ENCODE results near the gene RNASE8.

Gene RNASE8

GRCh38 chr14:21049271-21049673 lies 8.3 kb upstream of the RNASE8 start:
- Histone ChIP-seq H3K9me3 (ENCODE audit: low read length) (no peaks in the 10 kb centered on the region), H3K27me3 (ENCODE audit: insufficient read depth, low read length) (peaks cover 12% of the 10 kb centered on the region), H3K36me3 (ENCODE audit: insufficient read depth, low read length) (no peaks in the 10 kb centered on the region), H3K4me3 (ENCODE audit: low read length) (no peak overlapping the region), H2AFZ (ENCODE audit: low read depth, low read length) (no peak overlapping the region), H3K4me1 (ENCODE audit: insufficient read depth, low read length) (peaks cover 3% of the 10 kb centered on the region)

GRCh38 chr14:21050597-21050996 lies 7.0 kb upstream of the RNASE8 start:
- Histone ChIP-seq H3K9me3 (ENCODE audit: low read length) (no peaks in the 10 kb centered on the region), H2AFZ (ENCODE audit: low read depth, low read length) (no peak overlapping the region), H3K4me3 (ENCODE audit: low read length) (no peak overlapping the region), H3K27me3 (ENCODE audit: insufficient read depth, low read length) (peaks cover 3% of the 10 kb centered on the region), H3K36me3 (ENCODE audit: insufficient read depth, low read length) (no peaks in the 10 kb centered on the region), H3K4me1 (ENCODE audit: insufficient read depth, low read length) (peaks cover 3% of the 10 kb centered on the region)

GRCh38 chr14:21053184-21054122 lies 4.2 kb upstream of the RNASE8 start:
- Histone ChIP-seq H3K9me3 (ENCODE audit: low read length) (no peaks in the 10 kb centered on the region), H2AFZ (ENCODE audit: low read depth, low read length) (no peak overlapping the region)

GRCh38 chr14:21054123-21054767 lies 3.4 kb upstream of the RNASE8 start:
- no peaks in the 10 kb centered on the region for H3K9me3 ChIP-seq (ENCODE audit: low read length)
- H3K27me3 ChIP-seq (ENCODE audit: insufficient read depth, low read length) = no peaks in the 10 kb centered on the region
- no peak overlapping the region for H2AFZ ChIP-seq (ENCODE audit: low read depth, low read length)
- no peaks in the 10 kb centered on the region for H3K36me3 ChIP-seq (ENCODE audit: insufficient read depth, low read length)
- H3K4me3 ChIP-seq (ENCODE audit: low read length) = no peak overlapping the region
- no peaks in the 10 kb centered on the region for H3K4me1 ChIP-seq (ENCODE audit: insufficient read depth, low read length)

More at GRCh38 chr14:21053184-21054122, 4.2 kb upstream of the RNASE8 start:
- H3K4me3 ChIP-seq (ENCODE audit: low read length) = no peak overlapping the region
- H3K36me3 ChIP-seq (ENCODE audit: insufficient read depth, low read length) = no peaks in the 10 kb centered on the region
- peaks cover 3% of the 10 kb centered on the region for H3K4me1 ChIP-seq (ENCODE audit: insufficient read depth, low read length)
- no peaks in the 10 kb centered on the region for H3K27me3 ChIP-seq (ENCODE audit: insufficient read depth, low read length)

- H3K36me3 ChIP-seq (ENCODE audit: insufficient read depth, low read length) = no peaks in the 10 kb centered on the region
- H2AFZ ChIP-seq (ENCODE audit: low read depth, low read length) = no peak overlapping the region
- H3K27me3 ChIP-seq (ENCODE audit: insufficient read depth, low read length) = no peaks in the 10 kb centered on the region
- no peaks in the 10 kb centered on the region for H3K9me3 ChIP-seq (ENCODE audit: low read length)
- no peak overlapping the region for H3K4me3 ChIP-seq (ENCODE audit: low read length)
- no peaks in the 10 kb centered on the region for H3K4me1 ChIP-seq (ENCODE audit: insufficient read depth, low read length)
Measured at GRCh38 chr14:21054768-21055145, 2.9 kb upstream of the RNASE8 start.

GRCh38 chr14:21055432-21056117 lies 2.0 kb upstream of the RNASE8 start:
- no peaks in the 10 kb centered on the region for H3K27me3 ChIP-seq (ENCODE audit: insufficient read depth, low read length)
- no peak overlapping the region for H2AFZ ChIP-seq (ENCODE audit: low read depth, low read length)
- no peaks in the 10 kb centered on the region for H3K36me3 ChIP-seq (ENCODE audit: insufficient read depth, low read length)
- no peak overlapping the region for H3K4me3 ChIP-seq (ENCODE audit: low read length)
- no peaks in the 10 kb centered on the region for H3K9me3 ChIP-seq (ENCODE audit: low read length)
- no peaks in the 10 kb centered on the region for H3K4me1 ChIP-seq (ENCODE audit: insufficient read depth, low read length)

GRCh38 chr14:21056520-21057163 lies 980 bp upstream of the RNASE8 start:
- H3K36me3 ChIP-seq (ENCODE audit: insufficient read depth, low read length) = no peaks in the 10 kb centered on the region
- no peak overlapping the region for H3K4me3 ChIP-seq (ENCODE audit: low read length)
- no peaks in the 10 kb centered on the region for H3K9me3 ChIP-seq (ENCODE audit: low read length)
- H3K4me1 ChIP-seq (ENCODE audit: insufficient read depth, low read length) = no peaks in the 10 kb centered on the region
- H2AFZ ChIP-seq (ENCODE audit: low read depth, low read length) = no peak overlapping the region
- no peaks in the 10 kb centered on the region for H3K27me3 ChIP-seq (ENCODE audit: insufficient read depth, low read length)

GRCh38 chr14:21058903-21059302 lies 1.3 kb downstream of the RNASE8 start:
- H3K4me1 ChIP-seq (ENCODE audit: insufficient read depth, low read length) = peaks cover 8% of the 10 kb centered on the region
- H2AFZ ChIP-seq (ENCODE audit: low read depth, low read length) = no peak overlapping the region
- no peaks in the 10 kb centered on the region for H3K36me3 ChIP-seq (ENCODE audit: insufficient read depth, low read length)
- H3K4me3 ChIP-seq (ENCODE audit: low read length) = no peak overlapping the region
- H3K27me3 ChIP-seq (ENCODE audit: insufficient read depth, low read length) = no peaks in the 10 kb centered on the region
- no peaks in the 10 kb centered on the region for H3K9me3 ChIP-seq (ENCODE audit: low read length)

GRCh38 chr14:21059842-21060613 lies 2.4 kb downstream of the RNASE8 start:
- Histone ChIP-seq H3K4me3 (ENCODE audit: low read length) (no peak overlapping the region), H2AFZ (ENCODE audit: low read depth, low read length) (no peak overlapping the region), H3K36me3 (ENCODE audit: insufficient read depth, low read length) (no peaks in the 10 kb centered on the region), H3K9me3 (ENCODE audit: low read length) (no peaks in the 10 kb centered on the region), H3K4me1 (ENCODE audit: insufficient read depth, low read length) (peaks cover 9% of the 10 kb centered on the region), H3K27me3 (ENCODE audit: insufficient read depth, low read length) (no peaks in the 10 kb centered on the region)

- H2AFZ ChIP-seq (ENCODE audit: low read depth, low read length) = no peak overlapping the region
- no peaks in the 10 kb centered on the region for H3K27me3 ChIP-seq (ENCODE audit: insufficient read depth, low read length)
- no peaks in the 10 kb centered on the region for H3K9me3 ChIP-seq (ENCODE audit: low read length)
- H3K4me1 ChIP-seq (ENCODE audit: insufficient read depth, low read length) = peaks cover 9% of the 10 kb centered on the region
- no peaks in the 10 kb centered on the region for H3K36me3 ChIP-seq (ENCODE audit: insufficient read depth, low read length)
- no peak overlapping the region for H3K4me3 ChIP-seq (ENCODE audit: low read length)
Measured at GRCh38 chr14:21060614-21061346, 3.2 kb downstream of the RNASE8 start.

- Histone ChIP-seq H3K27me3 (ENCODE audit: insufficient read depth, low read length) (no peaks in the 10 kb centered on the region), H3K4me3 (ENCODE audit: low read length) (no peak overlapping the region), H3K4me1 (ENCODE audit: insufficient read depth, low read length) (peaks cover 9% of the 10 kb centered on the region), H2AFZ (ENCODE audit: low read depth, low read length) (no peak overlapping the region), H3K36me3 (ENCODE audit: insufficient read depth, low read length) (no peaks in the 10 kb centered on the region), H3K9me3 (ENCODE audit: low read length) (no peaks in the 10 kb centered on the region)
Measured at GRCh38 chr14:21061347-21061668, 3.7 kb downstream of the RNASE8 start.

GRCh38 chr14:21063479-21063878 lies 5.9 kb downstream of the RNASE8 start:
- no peaks in the 10 kb centered on the region for H3K36me3 ChIP-seq (ENCODE audit: insufficient read depth, low read length)
- H3K9me3 ChIP-seq (ENCODE audit: low read length) = no peaks in the 10 kb centered on the region
- H2AFZ ChIP-seq (ENCODE audit: low read depth, low read length) = no peak overlapping the region
- peaks cover 11% of the 10 kb centered on the region for H3K4me1 ChIP-seq (ENCODE audit: insufficient read depth, low read length)
- no peak overlapping the region for H3K4me3 ChIP-seq (ENCODE audit: low read length)
- H3K27me3 ChIP-seq (ENCODE audit: insufficient read depth, low read length) = no peaks in the 10 kb centered on the region
